ENCODE data around the gene ELF4.

ELF4 gene

DNA sequence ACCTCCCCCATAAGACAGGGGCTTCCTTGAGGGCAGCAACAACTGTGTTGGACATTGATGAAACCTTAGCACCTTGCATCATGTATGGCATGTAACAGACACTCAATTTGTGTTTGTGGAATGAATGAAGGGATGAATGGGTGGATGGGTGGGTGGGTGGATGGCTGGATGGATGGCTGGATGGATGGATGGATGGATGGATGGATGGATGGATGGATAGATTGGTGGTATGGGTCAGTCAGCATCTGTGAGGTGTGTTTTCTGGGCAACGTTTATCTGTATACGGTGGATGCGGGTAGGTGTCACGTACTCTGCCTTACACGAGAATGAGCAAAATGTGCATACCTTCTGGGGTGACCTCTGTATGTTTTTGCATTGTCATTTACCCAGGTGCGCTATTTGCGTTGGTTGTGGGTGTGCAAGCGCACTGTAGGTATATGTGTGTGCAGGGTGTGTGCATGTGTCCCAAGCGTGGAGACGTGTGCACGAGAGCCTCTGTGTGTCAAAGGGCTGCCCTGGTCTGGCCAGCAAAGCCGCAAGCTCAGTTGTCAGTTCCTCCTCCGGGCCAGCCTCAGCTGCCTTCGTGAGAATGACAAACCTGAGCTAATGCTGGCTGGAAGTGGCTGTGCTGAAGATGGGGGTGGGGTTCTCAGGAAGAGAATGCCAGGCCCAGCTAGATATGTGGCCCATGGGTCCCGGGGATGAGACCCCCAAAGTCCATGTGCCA, 26.5 kb downstream of the ELF4 start:
- TF ChIP-seq, protein P1, sequence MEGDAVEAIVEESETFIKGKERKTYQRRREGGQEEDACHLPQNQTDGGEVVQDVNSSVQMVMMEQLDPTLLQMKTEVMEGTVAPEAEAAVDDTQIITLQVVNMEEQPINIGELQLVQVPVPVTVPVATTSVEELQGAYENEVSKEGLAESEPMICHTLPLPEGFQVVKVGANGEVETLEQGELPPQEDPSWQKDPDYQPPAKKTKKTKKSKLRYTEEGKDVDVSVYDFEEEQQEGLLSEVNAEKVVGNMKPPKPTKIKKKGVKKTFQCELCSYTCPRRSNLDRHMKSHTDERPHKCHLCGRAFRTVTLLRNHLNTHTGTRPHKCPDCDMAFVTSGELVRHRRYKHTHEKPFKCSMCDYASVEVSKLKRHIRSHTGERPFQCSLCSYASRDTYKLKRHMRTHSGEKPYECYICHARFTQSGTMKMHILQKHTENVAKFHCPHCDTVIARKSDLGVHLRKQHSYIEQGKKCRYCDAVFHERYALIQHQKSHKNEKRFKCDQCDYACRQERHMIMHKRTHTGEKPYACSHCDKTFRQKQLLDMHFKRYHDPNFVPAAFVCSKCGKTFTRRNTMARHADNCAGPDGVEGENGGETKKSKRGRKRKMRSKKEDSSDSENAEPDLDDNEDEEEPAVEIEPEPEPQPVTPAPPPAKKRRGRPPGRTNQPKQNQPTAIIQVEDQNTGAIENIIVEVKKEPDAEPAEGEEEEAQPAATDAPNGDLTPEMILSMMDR (IDR thresholded peaks at IDR 0.05; ENCODE audit: low read depth, low read length): no peak
- DNase-seq: no peak
- no peaks in the 10 kb centered on the region for H3K9me3 ChIP-seq
- H3K4me1 ChIP-seq: peaks cover 10% of the 10 kb centered on the region
- H3K27me3 ChIP-seq: no peaks in the 10 kb centered on the region
- H3K36me3 ChIP-seq: no peaks in the 10 kb centered on the region
- H3K4me3 ChIP-seq (ENCODE audit: low read depth, low read length): no peak overlapping the region

DNA sequence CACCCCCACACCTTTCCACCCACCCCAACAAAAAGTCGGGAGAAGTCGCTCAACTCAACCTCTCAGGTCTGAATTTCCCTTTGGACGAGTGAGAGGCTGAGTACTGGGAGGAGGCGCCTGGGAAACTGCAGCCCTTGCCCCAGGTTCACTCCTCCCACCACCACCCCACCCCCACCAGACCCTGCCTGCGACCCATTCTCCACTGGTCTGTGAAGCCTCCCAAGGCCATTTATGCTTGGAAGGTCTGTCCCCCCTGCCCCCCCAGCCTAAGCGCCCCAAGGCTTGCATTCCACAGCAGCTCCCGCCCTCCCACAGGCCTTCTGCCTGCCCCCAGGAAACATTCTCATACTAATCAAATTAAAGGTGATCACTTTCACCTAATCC, 27.2 kb downstream of the ELF4 start:
- no peak for DNase-seq
- H3K9me3 ChIP-seq: no peaks in the 10 kb centered on the region
- H3K27me3 ChIP-seq: no peaks in the 10 kb centered on the region
- H3K4me1 ChIP-seq: peaks cover 10% of the 10 kb centered on the region
- TF ChIP-seq, protein P1 (IDR thresholded peaks at IDR 0.05; ENCODE audit: low read depth, low read length): no peak
- no peak overlapping the region for H3K4me3 ChIP-seq (ENCODE audit: low read depth, low read length)
- no peaks in the 10 kb centered on the region for H3K36me3 ChIP-seq

DNA sequence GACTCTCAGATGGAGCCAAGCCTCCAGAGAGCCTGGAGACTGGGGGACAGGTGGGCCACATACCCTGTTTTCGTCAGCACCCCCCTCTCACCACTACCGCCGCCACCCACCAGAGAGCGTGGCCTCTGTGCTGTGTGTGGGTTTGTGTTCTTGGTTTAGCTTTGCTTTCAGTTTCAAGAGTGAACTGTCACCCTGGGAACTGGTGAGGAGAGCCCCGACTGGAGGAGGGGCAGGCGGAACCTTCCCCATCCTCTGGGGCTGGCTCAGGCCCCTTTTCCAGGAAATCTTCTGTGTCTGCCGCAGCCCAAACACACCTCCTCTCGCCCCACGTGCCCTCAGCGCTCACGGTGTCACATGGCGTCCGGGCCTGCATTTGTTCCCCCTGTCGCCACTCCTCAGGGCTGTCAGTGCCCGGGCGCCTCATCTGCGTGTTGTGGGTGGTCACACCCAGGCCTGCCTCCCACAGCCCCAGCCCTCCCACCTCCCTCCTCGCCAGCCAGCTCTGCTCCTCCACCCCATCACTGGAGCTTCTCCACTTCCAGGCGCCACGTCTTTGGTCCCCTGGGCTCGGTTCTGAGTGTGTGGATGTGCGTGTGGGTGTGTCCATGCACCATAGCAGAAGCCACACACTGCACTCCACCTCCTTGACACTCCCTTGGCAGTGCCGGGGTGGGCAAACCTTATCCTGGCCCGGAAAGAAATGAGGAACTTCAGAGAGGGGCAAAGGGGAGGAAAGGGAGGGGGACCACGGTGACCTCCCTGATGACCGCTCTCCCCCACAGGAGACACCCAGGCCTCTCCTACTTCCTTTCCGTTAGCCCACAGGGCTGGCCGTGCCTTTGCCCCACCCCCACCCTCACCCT, 27.8 kb downstream of the ELF4 start:
- DNase-seq: no peak
- Histone ChIP-seq H3K27me3 (no peaks in the 10 kb centered on the region), H3K4me1 (peaks cover 10% of the 10 kb centered on the region), H3K36me3 (no peaks in the 10 kb centered on the region), H3K9me3 (no peaks in the 10 kb centered on the region), H3K4me3 (ENCODE audit: low read depth, low read length) (no peak overlapping the region)
- TF ChIP-seq, protein P1 (IDR thresholded peaks at IDR 0.05; ENCODE audit: low read depth, low read length): no peak

DNA sequence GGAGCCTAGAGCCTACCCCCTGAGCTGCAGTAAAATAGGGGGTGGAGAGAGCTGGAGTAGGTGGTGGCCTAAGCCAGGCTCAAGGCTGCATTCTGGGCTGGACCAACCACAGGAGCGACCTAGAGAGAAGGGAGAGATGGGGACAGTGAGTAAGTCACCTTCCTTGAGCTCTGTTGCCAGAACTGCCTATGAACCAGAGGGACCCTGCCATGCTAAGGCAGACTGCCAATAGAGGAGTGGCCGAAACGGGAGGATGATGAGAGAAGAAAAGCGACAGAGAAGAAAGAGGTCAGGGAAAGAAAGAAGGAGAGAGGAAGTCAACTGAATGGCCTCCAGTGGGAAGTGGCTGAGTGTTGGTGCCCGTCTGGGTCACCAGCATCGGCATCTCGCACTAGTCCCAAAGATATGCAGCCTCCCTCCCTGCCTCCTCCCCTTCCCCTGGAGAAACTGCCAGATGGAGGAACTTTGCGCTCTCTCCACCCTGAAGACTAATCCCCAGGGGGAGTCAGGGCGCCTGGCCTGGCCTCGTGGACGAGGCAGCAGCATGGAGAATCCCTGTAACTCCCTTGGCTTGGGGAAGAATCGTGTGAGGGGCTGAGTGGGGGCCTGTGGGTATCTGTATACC, 28.8 kb downstream of the ELF4 start:
- TF ChIP-seq, protein P1 (IDR thresholded peaks at IDR 0.05; ENCODE audit: low read depth, low read length): no peak
- no peak overlapping the region; the same call in 1 of the 2 replicates for H3K4me3 ChIP-seq (ENCODE audit: low read depth, low read length)
- H3K4me1 ChIP-seq: peaks cover 10% of the 10 kb centered on the region
- no peaks in the 10 kb centered on the region for H3K27me3 ChIP-seq
- no peaks in the 10 kb centered on the region for H3K36me3 ChIP-seq
- DNase-seq: peak; percentile 46
- no peaks in the 10 kb centered on the region for H3K9me3 ChIP-seq

DNA sequence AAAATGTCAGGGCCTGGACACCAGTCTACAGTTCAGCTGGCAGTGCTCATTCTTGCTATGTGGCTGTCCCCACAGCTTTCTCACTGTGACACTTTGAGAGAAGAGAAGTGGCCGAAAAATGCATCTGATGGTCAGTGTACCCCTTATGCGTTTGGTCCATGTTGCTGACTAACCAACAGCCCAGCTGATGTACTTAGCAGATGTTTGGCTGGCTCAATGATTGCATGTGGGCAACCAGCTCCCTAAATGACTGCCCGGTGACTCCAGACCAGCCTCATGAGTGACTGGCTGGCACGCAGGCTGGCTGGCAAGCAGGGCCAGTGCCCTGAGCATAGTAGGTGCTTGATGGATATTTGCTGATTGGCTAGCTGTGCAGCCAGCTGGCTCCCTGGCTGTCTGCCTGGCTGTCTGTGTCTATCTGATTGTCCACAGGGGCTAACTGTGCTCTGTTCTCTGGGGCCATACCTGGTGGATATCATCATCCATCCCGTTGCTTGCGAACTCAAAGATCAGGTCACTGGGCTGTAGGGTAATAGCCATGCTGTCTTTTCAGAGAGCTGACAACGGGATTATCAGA, 29.4 kb downstream of the ELF4 start:
- Histone ChIP-seq H3K4me3 (ENCODE audit: low read depth, low read length) (no peak overlapping the region), H3K9me3 (no peaks in the 10 kb centered on the region), H3K36me3 (no peaks in the 10 kb centered on the region), H3K4me1 (peaks cover 10% of the 10 kb centered on the region), H3K27me3 (no peaks in the 10 kb centered on the region)
- peak; percentile 29 for DNase-seq
- TF ChIP-seq, protein P1 (IDR thresholded peaks at IDR 0.05; ENCODE audit: low read depth, low read length): no peak
